Measurements from ENCODE around the gene ZNF728.
"Not testable (repeated sequence)": the region's sequence is repeated elsewhere in the genome, so short reads cannot be mapped to it uniquely, and the experiment has no call there.

ZNF728 gene

DNA sequence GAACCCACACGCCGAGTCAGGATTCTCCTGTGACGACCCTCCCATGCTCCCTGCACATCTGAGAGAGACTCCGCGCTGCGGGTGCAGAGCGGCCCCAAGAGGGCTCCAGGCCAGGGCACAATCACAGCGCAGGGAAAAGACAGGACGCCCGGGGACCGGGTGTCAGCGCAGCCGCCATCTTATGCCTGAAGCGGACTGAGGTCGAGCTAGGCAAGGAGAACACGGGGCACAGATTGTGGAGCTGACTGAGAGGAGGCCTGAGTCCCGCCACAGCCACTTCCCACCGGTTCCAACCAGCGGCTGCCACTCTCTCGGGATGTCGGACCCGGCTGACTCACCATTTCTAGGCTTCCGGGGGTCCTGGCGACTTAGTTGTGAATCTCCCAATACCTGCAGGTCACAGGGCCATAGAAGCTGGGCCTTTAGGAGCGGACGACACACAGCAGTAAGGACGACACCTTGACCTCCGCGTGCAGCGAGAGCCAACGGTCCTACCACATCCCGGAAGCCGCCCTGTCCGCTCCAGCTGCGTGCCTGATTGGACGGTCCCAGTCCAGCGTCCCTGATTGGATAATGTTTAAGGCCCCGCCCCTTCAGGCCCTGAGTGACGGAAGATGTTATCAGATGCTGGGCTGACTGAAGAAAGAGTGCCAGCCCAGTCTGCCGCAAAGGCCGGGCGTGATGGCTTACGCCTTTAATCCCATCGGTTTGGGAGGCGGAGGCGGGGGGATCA is at the start of gene ZNF728:
TSS of gene ZNF728 (minus strand) at position 487 of the 733 bp plus-strand sequence. CDS start at position 341, 146 bp downstream.
- no peak for DNase-seq (ENCODE audit: low read depth)
- TF ChIP-seq, protein P1, sequence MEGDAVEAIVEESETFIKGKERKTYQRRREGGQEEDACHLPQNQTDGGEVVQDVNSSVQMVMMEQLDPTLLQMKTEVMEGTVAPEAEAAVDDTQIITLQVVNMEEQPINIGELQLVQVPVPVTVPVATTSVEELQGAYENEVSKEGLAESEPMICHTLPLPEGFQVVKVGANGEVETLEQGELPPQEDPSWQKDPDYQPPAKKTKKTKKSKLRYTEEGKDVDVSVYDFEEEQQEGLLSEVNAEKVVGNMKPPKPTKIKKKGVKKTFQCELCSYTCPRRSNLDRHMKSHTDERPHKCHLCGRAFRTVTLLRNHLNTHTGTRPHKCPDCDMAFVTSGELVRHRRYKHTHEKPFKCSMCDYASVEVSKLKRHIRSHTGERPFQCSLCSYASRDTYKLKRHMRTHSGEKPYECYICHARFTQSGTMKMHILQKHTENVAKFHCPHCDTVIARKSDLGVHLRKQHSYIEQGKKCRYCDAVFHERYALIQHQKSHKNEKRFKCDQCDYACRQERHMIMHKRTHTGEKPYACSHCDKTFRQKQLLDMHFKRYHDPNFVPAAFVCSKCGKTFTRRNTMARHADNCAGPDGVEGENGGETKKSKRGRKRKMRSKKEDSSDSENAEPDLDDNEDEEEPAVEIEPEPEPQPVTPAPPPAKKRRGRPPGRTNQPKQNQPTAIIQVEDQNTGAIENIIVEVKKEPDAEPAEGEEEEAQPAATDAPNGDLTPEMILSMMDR (IDR thresholded peaks at IDR 0.05; ENCODE audit: control insufficient read depth, insufficient read depth, low read depth, low read length, missing control alignments), result no peak
- peak within 1 kb of the TSS; percentile 24 for H3K4me3 ChIP-seq (ENCODE audit: control insufficient read depth, low read depth, low read length)

DNA sequence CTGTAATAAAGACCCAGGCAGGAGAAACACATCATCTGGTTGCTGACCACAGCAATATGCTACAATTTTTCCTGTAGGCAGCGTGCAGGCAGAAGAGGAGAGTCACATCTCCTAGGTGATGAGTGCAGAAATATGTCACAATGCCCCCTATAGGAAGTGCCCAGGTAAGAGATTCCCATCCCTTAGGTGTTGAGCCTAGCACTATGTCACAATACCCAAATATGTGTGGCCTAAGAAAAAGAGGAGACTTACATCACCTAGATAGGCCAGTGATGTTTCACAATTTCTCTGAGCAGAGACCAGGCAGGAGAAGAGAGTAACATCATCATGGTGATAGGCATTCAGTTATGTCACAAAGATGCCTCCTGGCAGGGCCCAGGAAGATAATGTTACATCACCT is 49.4 kb upstream of the ZNF728 start:
- no peak for DNase-seq (ENCODE audit: low read depth)
- H3K4me3 ChIP-seq (ENCODE audit: control insufficient read depth, low read depth, low read length), result no peak overlapping the region
- TF ChIP-seq, protein P1 (IDR thresholded peaks at IDR 0.05; ENCODE audit: control insufficient read depth, insufficient read depth, low read depth, low read length, missing control alignments), result no peak

DNA sequence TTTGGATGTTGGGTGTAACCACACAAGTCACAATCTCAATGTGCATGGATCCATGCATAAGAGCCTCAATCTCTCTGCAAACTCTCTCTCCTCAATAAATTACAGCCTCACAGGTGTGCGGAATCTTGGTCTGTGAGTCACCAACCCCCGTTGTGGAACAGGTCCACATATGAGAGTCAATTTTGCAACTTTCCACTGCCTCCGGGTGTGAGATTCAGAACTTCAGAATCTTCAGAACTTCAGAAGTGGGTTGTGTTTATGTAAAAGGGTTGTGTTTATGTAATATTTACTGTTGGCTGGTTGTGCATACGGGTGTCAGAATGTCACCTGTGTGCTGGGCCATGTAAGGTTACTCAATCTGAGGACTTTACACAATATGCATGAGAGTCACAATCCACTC is 46.3 kb upstream of the ZNF728 start:
- no peak for DNase-seq (ENCODE audit: low read depth)
- no peak overlapping the region for H3K4me3 ChIP-seq (ENCODE audit: control insufficient read depth, low read depth, low read length)
- TF ChIP-seq, protein P1 (IDR thresholded peaks at IDR 0.05; ENCODE audit: control insufficient read depth, insufficient read depth, low read depth, low read length, missing control alignments), result no peak

DNA sequence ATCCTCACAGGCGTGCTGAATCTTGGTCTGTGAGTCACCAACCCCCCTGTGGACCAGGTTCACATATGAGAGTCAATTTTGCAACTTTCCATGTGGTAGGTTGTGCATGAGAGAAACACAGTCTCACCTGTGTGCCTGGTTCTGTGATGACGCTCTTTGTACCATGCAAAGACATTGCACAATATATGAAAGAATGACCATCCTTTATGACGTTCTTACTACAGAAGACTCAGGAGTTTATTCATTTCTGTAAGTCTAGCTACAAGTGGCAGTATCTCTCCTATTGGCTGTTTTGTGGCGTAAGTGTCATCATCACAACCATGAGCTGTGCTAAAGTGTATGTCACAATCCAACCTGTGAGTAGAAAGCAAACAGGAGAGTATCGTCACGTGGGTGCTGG is 43.8 kb upstream of the ZNF728 start:
- no peak overlapping the region for H3K4me3 ChIP-seq (ENCODE audit: control insufficient read depth, low read depth, low read length)
- TF ChIP-seq, protein P1 (IDR thresholded peaks at IDR 0.05; ENCODE audit: control insufficient read depth, insufficient read depth, low read depth, low read length, missing control alignments), result no peak
- DNase-seq (ENCODE audit: low read depth), result no peak

DNA sequence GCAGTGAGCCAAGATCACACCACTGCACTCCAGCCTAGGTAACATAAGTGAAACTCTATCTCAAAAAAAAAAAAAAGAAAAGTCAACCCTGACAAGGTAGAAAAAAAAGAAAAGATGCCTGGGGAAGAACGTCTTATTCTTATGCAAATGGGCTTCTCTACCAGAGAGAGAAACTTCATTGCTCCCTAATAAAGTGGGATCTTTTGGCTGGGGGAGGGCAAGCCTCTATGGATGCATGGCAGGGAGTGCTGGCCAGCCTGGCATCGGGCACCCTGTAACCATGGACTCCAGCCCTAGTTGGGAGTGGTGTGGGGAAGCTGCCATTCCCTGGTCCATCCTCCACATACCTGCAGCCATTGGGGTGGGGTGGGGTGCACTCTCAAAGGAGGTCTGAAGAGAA is 30.7 kb upstream of the ZNF728 start:
- no peak overlapping the region for H3K4me3 ChIP-seq (ENCODE audit: control insufficient read depth, low read depth, low read length)
- TF ChIP-seq, protein P1 (IDR thresholded peaks at IDR 0.05; ENCODE audit: control insufficient read depth, insufficient read depth, low read depth, low read length, missing control alignments), result no peak
- no peak for DNase-seq (ENCODE audit: low read depth)

DNA sequence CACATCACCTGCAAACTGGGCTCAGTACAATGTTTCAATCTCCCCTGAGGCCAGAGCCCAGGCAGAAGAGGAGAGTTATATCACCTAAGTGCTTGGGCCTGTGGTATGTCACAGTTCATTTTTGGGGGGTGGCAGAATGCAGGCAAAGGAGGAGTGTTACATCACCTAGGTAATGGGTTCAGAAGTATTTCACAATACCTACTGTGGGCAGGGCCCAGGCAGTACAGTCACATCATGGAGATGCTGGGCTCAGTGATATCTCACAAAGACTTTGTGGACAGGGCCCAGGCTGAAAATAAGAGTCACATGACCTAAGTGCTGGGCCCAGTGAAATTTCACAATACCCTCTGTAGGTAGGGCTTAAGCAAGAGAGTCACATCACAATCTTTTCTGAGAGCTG is 12.7 kb upstream of the ZNF728 start:
- no peak for DNase-seq (ENCODE audit: low read depth)
- H3K4me3 ChIP-seq (ENCODE audit: control insufficient read depth, low read depth, low read length), result no peak overlapping the region
- TF ChIP-seq, protein P1 (IDR thresholded peaks at IDR 0.05; ENCODE audit: control insufficient read depth, insufficient read depth, low read depth, low read length, missing control alignments), result no peak

DNA sequence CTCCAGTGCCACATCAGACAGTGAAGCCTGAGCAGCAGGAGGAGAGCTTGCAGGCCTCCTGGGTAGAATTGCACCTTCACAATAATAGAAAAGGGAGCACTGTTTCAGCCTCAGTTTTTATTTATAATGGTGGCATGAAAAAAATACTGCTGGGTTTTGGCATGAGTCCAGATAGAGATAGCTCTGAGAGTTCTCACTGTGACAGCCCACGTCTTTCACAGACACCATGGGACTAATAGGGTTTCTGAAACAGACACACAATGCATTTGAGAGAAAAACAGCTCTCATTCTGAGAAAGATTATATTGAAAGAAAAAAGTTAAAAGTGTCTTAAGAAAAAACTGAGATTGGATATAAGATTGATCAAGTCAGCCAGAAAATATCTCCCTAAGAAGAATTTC is 8.0 kb downstream of the ZNF728 start:
- H3K4me3 ChIP-seq (ENCODE audit: control insufficient read depth, low read depth, low read length); DNase-seq (ENCODE audit: low read depth): not testable (repeated sequence)
